Measurements from ENCODE around the gene CGB1. TPM values are rescaled to one million over a fixed set of nuclear protein-coding genes. Genes with fewer than 3 reads are reported as not detected.
"Not testable (repeated sequence)": the region's sequence is repeated elsewhere in the genome, so short reads cannot be mapped to it uniquely, and the experiment has no call there.

The CGB1 gene
- total RNA-seq, 1 donor from 2014 or later = not detected

DNA sequence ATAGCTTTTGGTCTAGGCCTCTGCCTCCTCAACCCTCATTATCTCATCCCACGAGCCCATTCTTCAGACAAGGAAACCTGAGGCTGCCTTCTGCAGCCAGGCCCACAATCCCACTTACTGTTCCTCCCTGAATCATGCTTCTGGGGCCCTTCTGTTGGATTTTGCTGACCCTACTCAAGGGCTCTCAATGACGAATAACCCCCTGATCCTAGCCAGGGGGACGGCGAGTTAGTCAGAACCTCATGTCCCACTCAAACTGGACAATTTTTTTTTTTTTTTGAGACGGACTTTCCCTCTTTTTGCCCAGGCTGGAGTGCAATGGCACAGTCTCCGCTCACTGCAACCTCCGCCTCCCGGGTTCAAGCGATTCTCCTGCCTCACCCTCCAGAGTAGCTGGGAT is 14.6 kb downstream of the CGB1 start:
- TF ChIP-seq, protein P1, sequence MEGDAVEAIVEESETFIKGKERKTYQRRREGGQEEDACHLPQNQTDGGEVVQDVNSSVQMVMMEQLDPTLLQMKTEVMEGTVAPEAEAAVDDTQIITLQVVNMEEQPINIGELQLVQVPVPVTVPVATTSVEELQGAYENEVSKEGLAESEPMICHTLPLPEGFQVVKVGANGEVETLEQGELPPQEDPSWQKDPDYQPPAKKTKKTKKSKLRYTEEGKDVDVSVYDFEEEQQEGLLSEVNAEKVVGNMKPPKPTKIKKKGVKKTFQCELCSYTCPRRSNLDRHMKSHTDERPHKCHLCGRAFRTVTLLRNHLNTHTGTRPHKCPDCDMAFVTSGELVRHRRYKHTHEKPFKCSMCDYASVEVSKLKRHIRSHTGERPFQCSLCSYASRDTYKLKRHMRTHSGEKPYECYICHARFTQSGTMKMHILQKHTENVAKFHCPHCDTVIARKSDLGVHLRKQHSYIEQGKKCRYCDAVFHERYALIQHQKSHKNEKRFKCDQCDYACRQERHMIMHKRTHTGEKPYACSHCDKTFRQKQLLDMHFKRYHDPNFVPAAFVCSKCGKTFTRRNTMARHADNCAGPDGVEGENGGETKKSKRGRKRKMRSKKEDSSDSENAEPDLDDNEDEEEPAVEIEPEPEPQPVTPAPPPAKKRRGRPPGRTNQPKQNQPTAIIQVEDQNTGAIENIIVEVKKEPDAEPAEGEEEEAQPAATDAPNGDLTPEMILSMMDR (IDR thresholded peaks at IDR 0.05) = no peak
- DNase-seq (no peak), ATAC-seq (no peak)
- no peaks in the 10 kb centered on the region for H3K27me3 ChIP-seq
- H3K4me3 ChIP-seq = no peak overlapping the region
- intact Hi-C loops (cut with DNase I) = no loop called here
- H3K27ac ChIP-seq = no peak overlapping the region
- H3K9me3 ChIP-seq = no peaks in the 10 kb centered on the region
- peaks cover 26% of the 10 kb centered on the region for H3K4me1 ChIP-seq
- no peaks in the 10 kb centered on the region for H3K36me3 ChIP-seq

DNA sequence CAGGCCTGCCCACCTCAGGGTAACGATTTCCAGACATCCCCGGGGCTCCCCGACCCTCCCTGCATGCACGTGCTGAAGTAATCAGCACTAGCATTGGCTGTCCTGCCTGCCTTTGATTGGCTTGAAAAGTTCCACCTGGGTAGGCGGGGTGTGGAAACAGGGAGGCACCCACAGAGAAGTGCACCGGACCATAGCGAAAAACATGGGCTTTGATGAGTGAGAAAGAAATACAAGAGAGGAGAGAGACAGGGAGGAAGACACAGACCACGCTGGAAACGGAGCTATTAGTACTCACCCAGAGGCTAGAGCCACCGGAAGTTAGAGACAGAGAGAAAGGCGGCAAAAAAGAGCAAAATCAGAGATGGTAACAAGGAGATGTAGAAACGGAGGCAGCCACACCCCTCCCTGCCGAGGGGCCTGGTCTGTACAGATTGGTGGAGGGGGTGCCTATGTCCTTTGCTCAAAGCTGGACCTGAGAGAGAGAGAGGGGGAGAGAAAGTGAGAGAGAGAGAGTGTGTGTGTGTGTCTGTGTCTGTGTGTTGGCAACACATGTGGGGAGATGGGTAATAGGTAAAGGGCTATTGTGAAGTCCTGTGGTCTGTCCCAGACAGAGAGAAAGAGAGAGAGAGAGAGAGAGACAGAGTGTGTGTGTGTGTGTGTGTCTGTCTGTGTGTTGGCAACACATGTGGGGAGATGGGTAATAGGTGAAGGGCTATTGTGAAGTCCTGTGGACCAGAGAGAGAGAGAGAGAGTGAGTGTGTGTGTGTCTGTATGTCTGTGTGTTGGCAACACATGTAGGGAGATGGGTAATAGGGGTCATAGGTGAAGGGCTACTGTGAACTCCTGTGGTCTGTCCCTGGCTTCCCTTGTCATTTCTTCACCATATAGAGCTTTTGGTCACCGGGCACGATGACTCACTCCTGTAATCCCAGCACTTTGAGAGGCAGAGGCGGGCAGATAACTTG is 15.5 kb downstream of the CGB1 start:
- Histone ChIP-seq H3K36me3 (no peaks in the 10 kb centered on the region), H3K27ac (no peak overlapping the region), H3K27me3 (no peaks in the 10 kb centered on the region), H3K4me1 (peaks cover 26% of the 10 kb centered on the region), H3K9me3 (no peaks in the 10 kb centered on the region), H3K4me3 (no peak overlapping the region)
- ATAC-seq (peak; percentile 42), DNase-seq (no peak)
- intact Hi-C loops (cut with DNase I) = no loop called here
- TF ChIP-seq, protein P1 (IDR thresholded peaks at IDR 0.05) = no peak

DNA sequence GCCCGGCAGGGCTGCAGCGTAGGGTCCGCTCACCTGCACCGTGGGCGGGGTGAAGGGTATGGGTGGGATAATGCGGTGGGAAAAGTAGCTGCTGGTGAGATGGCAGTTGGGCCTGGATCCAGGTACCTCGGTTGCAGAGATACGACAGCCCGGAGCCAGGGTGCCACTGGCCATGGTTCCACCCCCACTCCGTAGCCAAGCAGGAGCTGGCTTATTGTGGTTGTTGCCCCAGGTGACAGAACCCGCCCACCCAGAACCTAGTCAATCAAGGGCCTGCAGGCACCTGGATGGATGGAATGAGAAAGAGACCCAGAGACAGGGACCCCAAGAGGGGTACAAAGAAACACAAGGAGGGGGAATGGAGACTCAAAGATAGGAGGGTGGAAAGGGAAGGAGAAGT is 16.4 kb downstream of the CGB1 start:
- H3K9me3 ChIP-seq = no peaks in the 10 kb centered on the region
- H3K4me3 ChIP-seq = no peak overlapping the region
- DNase-seq (no peak), ATAC-seq (no peak)
- TF ChIP-seq, protein P1 (IDR thresholded peaks at IDR 0.05) = no peak
- peaks cover 4% of the 10 kb centered on the region for H3K36me3 ChIP-seq
- H3K4me1 ChIP-seq = peaks cover 26% of the 10 kb centered on the region
- no peak overlapping the region for H3K27ac ChIP-seq
- intact Hi-C loops (cut with DNase I) = no loop called here
- H3K27me3 ChIP-seq = no peaks in the 10 kb centered on the region

DNA sequence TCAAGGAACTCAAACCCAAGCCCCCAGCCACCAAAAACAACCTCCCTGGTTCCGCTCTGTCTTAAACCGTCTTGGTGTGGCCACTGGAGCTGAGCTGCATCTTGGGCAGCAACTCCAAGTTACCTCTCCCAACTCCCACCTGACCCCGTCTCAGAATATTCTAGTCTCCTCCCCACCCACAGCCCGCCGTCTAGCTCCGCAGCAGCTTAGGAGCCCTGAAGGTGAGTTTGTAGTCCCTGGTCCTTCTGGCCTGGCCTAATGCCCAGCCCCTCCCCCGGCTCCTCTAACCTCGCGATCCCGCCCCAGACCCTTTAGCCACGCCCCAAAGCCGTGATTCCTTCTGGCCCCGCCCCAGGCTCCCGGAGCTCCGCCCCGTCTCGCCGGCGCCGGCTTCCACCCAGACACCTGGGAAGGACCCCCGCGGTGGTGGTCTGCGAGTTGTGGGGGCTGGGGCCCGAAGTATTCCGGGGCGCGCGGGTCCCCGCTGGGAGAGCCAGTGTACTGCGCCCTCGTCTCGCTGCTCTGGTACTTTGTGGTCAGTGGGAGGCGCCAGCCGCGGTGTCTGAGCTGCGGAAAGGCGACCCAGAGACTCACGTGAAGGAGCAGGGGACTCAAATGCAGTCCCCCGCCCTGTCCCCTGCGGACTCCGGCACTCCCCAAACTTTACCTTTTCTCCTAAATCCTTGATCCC is 17.3 kb downstream of the CGB1 start:
- Histone ChIP-seq H3K4me3 (peak overlapping the region; percentile 54), H3K36me3 (peaks cover 9% of the 10 kb centered on the region), H3K27me3 (no peaks in the 10 kb centered on the region), H3K9me3 (no peaks in the 10 kb centered on the region), H3K27ac (no peak overlapping the region), H3K4me1 (peaks cover 26% of the 10 kb centered on the region)
- ATAC-seq = peak; percentile 84
- TF ChIP-seq, protein P1 (IDR thresholded peaks at IDR 0.05) = no peak
- intact Hi-C loops (cut with DNase I) = no loop called here
- DNase-seq = peak; percentile 94

DNA sequence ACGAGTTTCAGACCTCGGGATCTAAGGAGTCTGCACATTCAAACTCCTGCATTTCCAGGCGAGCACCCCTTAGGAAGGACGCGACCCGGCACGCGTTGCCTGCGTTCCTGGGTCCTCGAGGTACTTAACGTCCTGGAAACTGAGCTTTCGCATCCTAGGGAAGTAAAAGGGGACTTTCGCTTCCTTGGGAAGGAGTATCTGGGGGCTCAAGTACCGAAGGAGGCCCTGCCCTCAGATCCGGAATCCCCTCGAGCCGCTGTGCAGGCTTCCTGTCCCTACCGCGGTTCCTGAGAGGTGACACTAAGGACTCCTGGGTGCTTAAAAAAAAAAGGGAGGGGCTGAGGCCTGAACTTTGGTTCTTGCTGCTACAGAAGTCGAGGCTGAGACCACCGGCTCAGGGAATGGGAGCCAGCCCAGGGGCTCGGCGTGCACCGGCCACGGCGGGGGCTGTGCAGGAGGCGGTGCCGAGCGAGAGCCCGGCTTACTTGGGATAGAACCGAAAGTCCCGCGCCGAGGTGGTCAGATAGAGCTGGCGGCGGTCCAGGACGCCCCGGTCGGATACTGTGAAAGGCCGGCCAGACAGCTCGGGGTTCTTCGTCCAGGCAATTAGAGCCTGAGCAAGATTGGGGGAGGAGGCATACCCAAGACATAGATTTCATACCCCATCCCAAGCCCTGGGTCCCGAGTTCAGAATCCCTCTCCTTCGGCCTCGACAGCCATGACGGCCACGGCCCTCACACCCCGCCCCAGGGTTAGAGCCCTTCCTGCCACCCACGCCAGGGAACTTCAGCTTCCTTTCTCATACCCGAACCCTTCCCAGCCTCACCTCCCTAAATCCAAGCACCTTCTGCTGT is 18.1 kb downstream of the CGB1 start:
- not testable (repeated sequence) for DNase-seq, H3K27ac ChIP-seq
- peak; percentile 4 for ATAC-seq

More for the DNA sequence above, 18.1 kb downstream of the CGB1 start:
- H3K36me3 ChIP-seq; H3K27me3 ChIP-seq; intact Hi-C loops (cut with DNase I); H3K9me3 ChIP-seq: not testable (repeated sequence)
- H3K4me1 ChIP-seq = peaks cover 26% of the 10 kb centered on the region
- H3K4me3 ChIP-seq = peak overlapping the region; percentile 54

All from upper lobe of right lung (tissue), 1 donor.